ENCODE measurements around the gene PNRC2.

DNA sequence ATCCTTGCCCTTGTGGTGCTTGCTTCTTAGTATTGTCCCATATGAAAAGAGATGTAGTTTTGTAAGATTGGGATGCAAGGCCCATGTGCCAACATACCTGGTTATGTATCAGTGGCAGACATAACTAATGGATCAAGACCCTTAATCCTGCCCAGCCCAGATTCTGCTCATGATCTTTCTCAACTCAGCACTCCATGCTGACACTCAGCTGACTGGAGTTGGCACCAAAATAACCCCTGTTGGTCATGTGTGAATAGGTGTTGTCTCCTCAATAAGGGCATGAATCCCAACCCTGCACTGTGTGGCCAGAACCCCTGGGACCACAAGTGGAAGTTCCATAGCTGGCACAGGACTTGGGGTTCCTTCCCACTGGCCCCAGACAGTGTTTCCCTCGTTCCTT lies 32.5 kb upstream of the PNRC2 start:
- TF ChIP-seq, protein P1, sequence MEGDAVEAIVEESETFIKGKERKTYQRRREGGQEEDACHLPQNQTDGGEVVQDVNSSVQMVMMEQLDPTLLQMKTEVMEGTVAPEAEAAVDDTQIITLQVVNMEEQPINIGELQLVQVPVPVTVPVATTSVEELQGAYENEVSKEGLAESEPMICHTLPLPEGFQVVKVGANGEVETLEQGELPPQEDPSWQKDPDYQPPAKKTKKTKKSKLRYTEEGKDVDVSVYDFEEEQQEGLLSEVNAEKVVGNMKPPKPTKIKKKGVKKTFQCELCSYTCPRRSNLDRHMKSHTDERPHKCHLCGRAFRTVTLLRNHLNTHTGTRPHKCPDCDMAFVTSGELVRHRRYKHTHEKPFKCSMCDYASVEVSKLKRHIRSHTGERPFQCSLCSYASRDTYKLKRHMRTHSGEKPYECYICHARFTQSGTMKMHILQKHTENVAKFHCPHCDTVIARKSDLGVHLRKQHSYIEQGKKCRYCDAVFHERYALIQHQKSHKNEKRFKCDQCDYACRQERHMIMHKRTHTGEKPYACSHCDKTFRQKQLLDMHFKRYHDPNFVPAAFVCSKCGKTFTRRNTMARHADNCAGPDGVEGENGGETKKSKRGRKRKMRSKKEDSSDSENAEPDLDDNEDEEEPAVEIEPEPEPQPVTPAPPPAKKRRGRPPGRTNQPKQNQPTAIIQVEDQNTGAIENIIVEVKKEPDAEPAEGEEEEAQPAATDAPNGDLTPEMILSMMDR (conservative IDR thresholded peaks at IDR 0.05; ENCODE audit: low read length), result no peak
- TF ChIP-seq EZH2phosphoT487 (IDR thresholded peaks at IDR 0.05; ENCODE audit: borderline replicate concordance), result no peak

Measured in Loucy (cell line).